Gastroesophageal sphincter (tissue), 4 donors: ENCODE data around the gene KRTAP9-7. TPM values are rescaled to one million over a fixed set of nuclear protein-coding genes. Genes with fewer than 3 reads are reported as not detected.

Source experiments
- ATAC-seq: fragments of 150-250 bp; one replicate; pipeline ENCODE4 v1.9.1; 2016; ENCODE audit warnings: mild to moderate bottlenecking, moderate library complexity
- H3K27ac ChIP-seq, 4 donors: fragments of 200-600 bp; sonication (generic) in 3 of 4; 1 replicate in 3 of 4; 2 replicates in 1 of 4; pipeline ENCODE4 v1.5.1; 2016 to 2019
- H3K27me3 ChIP-seq: fragments of 200-600 bp; sonication (generic); one replicate; pipeline ENCODE4 v1.5.1; 2019
- H3K36me3 ChIP-seq, 2 donors: fragments of 200-600 bp; sonication (generic); one replicate each; pipeline ENCODE4 v1.5.1; 2019; ENCODE audit warnings: control low read depth in 1 of 2
- H3K4me1 ChIP-seq, 3 donors: fragments of 200-600 bp; sonication (generic); 1 replicate in 2 of 3; 2 replicates in 1 of 3; pipeline ENCODE4 v1.5.1; 2016 to 2019; ENCODE audit warnings: control low read depth in 2 of 3
- H3K4me3 ChIP-seq, 2 donors: fragments of 200-600 bp; sonication (generic); one replicate each; pipeline ENCODE4 v1.5.1; 2019; ENCODE audit warnings: mild to moderate bottlenecking in 1 of 2, moderate library complexity in 1 of 2
- H3K9me3 ChIP-seq, 3 donors: fragments of 200-600 bp; sonication (generic); one replicate each; pipeline ENCODE4 v1.5.1; 2017 to 2019; ENCODE audit warnings: control low read depth in 2 of 3
- EP300 ChIP-seq: sonication (generic); formaldehyde crosslinking; IDR thresholded peaks from one replicate; pipeline ENCODE4 v1.6.1; 2017; ENCODE audit warnings: antibody characterized with exemption, mild to moderate bottlenecking
- POLR2A ChIP-seq, 2 donors: fragments of 450-650 bp; IDR thresholded peaks; one replicate each; pipeline ENCODE4 v1.6.1; 2017; ENCODE audit warnings: antibody characterized with exemption in 2 of 2, mild to moderate bottlenecking in 2 of 2, moderate library complexity in 1 of 2
- POLR2AphosphoS5 ChIP-seq: sonication (generic); formaldehyde crosslinking; IDR thresholded peaks from one replicate; pipeline ENCODE4 v1.6.1; 2017; ENCODE audit warnings: antibody characterized with exemption
- WGBS, 2 donors: methylation state at CpG; one replicate each; pipeline ENCODE4 v1.1.5; 2018; ENCODE audit warnings: low coverage in 1 of 2; 5-methylcytosine and 5-hydroxymethylcytosine counted together
- total RNA-seq, 4 donors: library from RNA; depleted of rRNA; stranded (reverse); fragments of >200 nt; gene quantifications; one replicate each; pipeline ENCODE4 v1.1.0, GENCODE V29; 2016
- TF ChIP-seq, protein P1 (sequence below), 4 experiments: fragments of 200-600 bp in 2 of 4; fragments of 450-650 bp in 2 of 4; sonication (generic) in 1 of 4; IDR thresholded peaks; one replicate each; pipeline ENCODE4 v1.5.1; 2017 to 2019; ENCODE audit warnings: antibody characterized with exemption in 4 of 4, mild to moderate bottlenecking in 2 of 4, moderate library complexity in 2 of 4

KRTAP9-7 gene
- total RNA-seq, 4 donors from 2014 or later, result 0.66 TPM; not detected in 3

DNA sequence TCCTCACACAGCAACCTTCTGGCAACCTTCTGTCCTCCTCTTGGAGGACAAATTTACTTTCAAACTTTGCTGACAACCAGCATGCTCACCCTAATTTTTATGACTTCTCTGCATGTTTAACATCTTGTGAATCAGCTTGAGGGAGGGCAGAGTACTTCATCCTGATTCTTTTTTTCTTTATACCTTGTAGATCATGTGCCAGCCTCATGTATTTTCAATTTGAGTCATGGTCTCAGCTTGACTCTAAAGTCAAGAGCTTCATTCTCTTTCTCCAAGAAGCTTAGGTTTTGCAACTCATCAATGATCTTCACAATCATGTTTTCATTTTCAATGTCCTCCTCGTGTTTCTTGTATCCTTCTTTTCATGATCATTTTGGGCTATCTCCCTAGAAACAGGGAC, 3.6 kb upstream of the KRTAP9-7 start:
- no peak overlapping the region for H3K4me3 ChIP-seq
- no CpG with 5 or more reads among the region's 1 CpG for WGBS, 2 donors
- peaks cover 5% of the 10 kb centered on the region for H3K27me3 ChIP-seq
- no peaks in the 10 kb centered on the region for H3K9me3 ChIP-seq
- no peak overlapping the region for H3K27ac ChIP-seq
- H3K4me1 ChIP-seq, result no peaks in the 10 kb centered on the region
- H3K36me3 ChIP-seq, result no peaks in the 10 kb centered on the region
- TF ChIP-seq POLR2AphosphoS5, result no peak
- no peak for TF ChIP-seq EP300
- TF ChIP-seq POLR2A (IDR thresholded peaks at IDR 0.05), result no peak
- TF ChIP-seq, protein P1, sequence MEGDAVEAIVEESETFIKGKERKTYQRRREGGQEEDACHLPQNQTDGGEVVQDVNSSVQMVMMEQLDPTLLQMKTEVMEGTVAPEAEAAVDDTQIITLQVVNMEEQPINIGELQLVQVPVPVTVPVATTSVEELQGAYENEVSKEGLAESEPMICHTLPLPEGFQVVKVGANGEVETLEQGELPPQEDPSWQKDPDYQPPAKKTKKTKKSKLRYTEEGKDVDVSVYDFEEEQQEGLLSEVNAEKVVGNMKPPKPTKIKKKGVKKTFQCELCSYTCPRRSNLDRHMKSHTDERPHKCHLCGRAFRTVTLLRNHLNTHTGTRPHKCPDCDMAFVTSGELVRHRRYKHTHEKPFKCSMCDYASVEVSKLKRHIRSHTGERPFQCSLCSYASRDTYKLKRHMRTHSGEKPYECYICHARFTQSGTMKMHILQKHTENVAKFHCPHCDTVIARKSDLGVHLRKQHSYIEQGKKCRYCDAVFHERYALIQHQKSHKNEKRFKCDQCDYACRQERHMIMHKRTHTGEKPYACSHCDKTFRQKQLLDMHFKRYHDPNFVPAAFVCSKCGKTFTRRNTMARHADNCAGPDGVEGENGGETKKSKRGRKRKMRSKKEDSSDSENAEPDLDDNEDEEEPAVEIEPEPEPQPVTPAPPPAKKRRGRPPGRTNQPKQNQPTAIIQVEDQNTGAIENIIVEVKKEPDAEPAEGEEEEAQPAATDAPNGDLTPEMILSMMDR (IDR thresholded peaks at IDR 0.05), result no peak
- ATAC-seq, result no peak

DNA sequence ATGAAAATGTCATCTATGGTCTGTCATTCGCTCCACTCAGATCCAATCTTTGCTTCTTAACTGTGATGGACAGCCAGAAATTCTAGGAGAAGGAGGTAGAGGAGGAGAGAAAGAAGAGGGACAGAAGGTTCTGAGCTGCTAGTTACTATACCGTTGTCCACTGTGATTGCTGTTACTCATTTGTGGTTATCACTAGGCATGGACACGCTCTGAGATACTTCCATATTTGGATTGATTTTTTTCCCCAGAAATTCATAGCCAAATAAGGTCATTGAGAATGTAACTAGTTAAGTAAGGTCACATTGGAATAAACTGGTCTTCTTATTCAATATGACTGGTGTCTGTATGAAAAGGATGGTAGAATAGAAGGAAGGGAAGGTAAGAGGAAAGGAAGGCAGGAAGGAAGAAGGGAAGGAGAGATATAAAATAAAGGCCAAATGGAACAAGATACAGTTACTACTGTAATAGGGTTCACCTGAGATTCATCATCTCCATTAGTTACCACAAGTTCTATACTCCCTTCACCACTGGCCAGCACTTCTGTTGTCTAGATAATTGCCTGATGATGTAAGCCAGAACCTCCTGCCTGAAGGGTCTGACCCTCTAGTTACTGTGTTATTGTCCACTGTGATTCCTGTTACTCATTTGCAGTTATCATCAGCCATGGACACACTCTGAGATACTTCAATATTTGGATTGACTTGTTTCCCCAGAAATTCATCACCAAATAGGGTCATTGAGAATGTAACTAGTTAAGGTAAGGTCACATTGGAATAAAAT, 2.9 kb downstream of the KRTAP9-7 start:
- Histone ChIP-seq H3K9me3 (no peaks in the 10 kb centered on the region), H3K4me3 (no peak overlapping the region), H3K36me3 (no peaks in the 10 kb centered on the region), H3K4me1 (no peaks in the 10 kb centered on the region), H3K27me3 (peaks cover 21% of the 10 kb centered on the region), H3K27ac (no peak overlapping the region)
- 73 to 100% methylated on average over 1 to 3 of the region's 3 CpGs for WGBS, 2 donors
- no peak for ATAC-seq
- TF ChIP-seq, protein P1 (IDR thresholded peaks at IDR 0.05), result no peak
- TF ChIP-seq EP300 (no peak), POLR2AphosphoS5 (no peak), POLR2A (IDR thresholded peaks at IDR 0.05) (no peak)

DNA sequence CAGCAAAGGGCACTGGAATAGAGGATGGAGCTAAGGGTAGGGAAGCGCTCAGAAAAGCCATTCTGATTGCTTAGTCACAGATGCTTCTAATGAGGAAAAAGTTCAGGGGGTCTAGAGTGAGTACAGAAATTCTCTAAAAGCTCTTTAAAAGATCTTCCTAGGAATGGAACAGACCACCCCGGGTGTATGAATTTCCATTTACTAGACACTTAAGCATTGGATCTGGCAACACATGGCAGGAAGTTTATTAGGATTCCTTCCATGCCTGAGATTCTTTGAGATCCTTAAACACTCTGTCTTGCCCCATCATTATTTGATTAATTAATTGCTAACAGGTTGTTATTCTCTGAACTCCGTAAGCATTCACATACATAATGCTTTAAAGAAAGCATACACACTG, 8.5 kb downstream of the KRTAP9-7 start:
- H3K4me3 ChIP-seq, result no peak overlapping the region
- H3K36me3 ChIP-seq, result no peaks in the 10 kb centered on the region
- no peaks in the 10 kb centered on the region for H3K4me1 ChIP-seq
- no peaks in the 10 kb centered on the region for H3K9me3 ChIP-seq
- peaks cover 20% of the 10 kb centered on the region for H3K27me3 ChIP-seq
- ATAC-seq, result no peak
- TF ChIP-seq EP300 (no peak), POLR2AphosphoS5 (no peak), POLR2A (IDR thresholded peaks at IDR 0.05) (no peak)
- TF ChIP-seq, protein P1 (IDR thresholded peaks at IDR 0.05), result no peak
- no peak overlapping the region for H3K27ac ChIP-seq
- 0 to 13% methylated on average over 2 to 3 of the region's 3 CpGs for WGBS, 2 donors

DNA sequence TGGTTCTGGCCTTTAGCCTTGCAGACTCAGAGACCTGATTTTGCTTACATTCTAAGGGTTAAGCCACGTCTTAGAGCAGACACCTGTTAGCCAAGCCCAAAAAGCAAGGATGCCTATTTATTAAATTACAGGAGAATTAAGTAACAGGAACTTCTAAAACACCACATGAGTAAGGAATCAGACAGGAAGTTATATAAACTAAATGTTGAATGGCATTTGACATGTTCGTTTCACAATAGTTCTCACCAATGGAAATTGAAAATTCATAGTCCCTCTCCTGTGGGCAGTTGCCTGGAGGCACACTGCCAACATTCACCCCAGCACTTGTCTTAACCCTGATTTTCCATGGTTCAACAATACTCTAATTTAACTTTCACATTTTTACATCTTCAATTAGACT, 9.0 kb downstream of the KRTAP9-7 start:
- H3K36me3 ChIP-seq, result no peaks in the 10 kb centered on the region
- no peak overlapping the region for H3K4me3 ChIP-seq
- H3K27me3 ChIP-seq, result peaks cover 20% of the 10 kb centered on the region
- WGBS, 2 donors, result 9 to 28% methylated on average over 2 of the region's 2 CpGs
- no peak for TF ChIP-seq EP300
- TF ChIP-seq, protein P1 (IDR thresholded peaks at IDR 0.05), result no peak
- no peak for TF ChIP-seq POLR2A (IDR thresholded peaks at IDR 0.05)
- no peak for TF ChIP-seq POLR2AphosphoS5
- H3K4me1 ChIP-seq, result no peaks in the 10 kb centered on the region
- no peak overlapping the region for H3K27ac ChIP-seq
- no peak for ATAC-seq
- H3K9me3 ChIP-seq, result no peaks in the 10 kb centered on the region

DNA sequence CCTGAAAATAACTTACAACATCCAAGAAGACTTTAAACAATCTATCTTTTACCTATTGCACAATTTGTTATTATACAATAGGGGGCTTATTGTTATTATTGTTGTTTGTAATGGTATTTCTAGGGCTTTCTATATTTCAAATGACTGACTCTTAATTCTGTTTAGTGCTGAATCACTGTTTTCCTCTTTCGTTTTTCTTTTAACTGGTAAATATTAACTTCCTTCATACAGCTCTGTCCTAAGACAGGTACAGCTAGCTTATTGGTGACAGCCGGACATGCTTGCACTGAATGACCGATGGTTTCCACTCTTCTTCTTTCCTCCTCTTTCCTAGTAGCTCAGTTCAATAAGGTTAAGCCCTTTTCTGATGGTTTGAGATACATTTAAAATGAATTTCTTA, 11.6 kb downstream of the KRTAP9-7 start:
- Histone ChIP-seq H3K4me1 (no peaks in the 10 kb centered on the region), H3K36me3 (no peaks in the 10 kb centered on the region), H3K27me3 (peaks cover 16% of the 10 kb centered on the region), H3K4me3 (no peak overlapping the region), H3K27ac (no peak overlapping the region), H3K9me3 (no peaks in the 10 kb centered on the region)
- TF ChIP-seq POLR2A (IDR thresholded peaks at IDR 0.05) (no peak), POLR2AphosphoS5 (no peak), EP300 (no peak)
- TF ChIP-seq, protein P1 (IDR thresholded peaks at IDR 0.05), result no peak
- ATAC-seq, result no peak
- 79 to 87% methylated on average over 3 of the region's 3 CpGs for WGBS, 2 donors
